ENCODE data around the gene ZNF646.

ZNF646 gene

GRCh38 chr16:31130899-31131298 lies 56.7 kb downstream of the ZNF646 start:
- DNase-seq (ENCODE audit: low read depth in 2 of 2) = no peak

- no peak for DNase-seq (ENCODE audit: low read depth in 2 of 2)
These were observed 57.2 kb downstream of the ZNF646 start for GRCh38 chr16:31131416-31131815.

GRCh38 chr16:31131841-31132271 lies 57.6 kb downstream of the ZNF646 start:
- no peak for DNase-seq (ENCODE audit: low read depth in 2 of 2)

- DNase-seq (ENCODE audit: low read depth in 2 of 2) = no peak
These were observed 58.2 kb downstream of the ZNF646 start for GRCh38 chr16:31132303-31132979.

- DNase-seq (ENCODE audit: low read depth in 2 of 2) = no peak
These were observed 58.9 kb downstream of the ZNF646 start for GRCh38 chr16:31133046-31133501.
